ENCODE results near the gene OSBP2.

GRCh38 chr22:30892286-30892685 lies 197.6 kb downstream of the OSBP2 start:
- no peak for TF ChIP-seq POLR2AphosphoS5 (IDR thresholded peaks at IDR 0.05)
- TF ChIP-seq, protein P1, sequence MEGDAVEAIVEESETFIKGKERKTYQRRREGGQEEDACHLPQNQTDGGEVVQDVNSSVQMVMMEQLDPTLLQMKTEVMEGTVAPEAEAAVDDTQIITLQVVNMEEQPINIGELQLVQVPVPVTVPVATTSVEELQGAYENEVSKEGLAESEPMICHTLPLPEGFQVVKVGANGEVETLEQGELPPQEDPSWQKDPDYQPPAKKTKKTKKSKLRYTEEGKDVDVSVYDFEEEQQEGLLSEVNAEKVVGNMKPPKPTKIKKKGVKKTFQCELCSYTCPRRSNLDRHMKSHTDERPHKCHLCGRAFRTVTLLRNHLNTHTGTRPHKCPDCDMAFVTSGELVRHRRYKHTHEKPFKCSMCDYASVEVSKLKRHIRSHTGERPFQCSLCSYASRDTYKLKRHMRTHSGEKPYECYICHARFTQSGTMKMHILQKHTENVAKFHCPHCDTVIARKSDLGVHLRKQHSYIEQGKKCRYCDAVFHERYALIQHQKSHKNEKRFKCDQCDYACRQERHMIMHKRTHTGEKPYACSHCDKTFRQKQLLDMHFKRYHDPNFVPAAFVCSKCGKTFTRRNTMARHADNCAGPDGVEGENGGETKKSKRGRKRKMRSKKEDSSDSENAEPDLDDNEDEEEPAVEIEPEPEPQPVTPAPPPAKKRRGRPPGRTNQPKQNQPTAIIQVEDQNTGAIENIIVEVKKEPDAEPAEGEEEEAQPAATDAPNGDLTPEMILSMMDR (IDR thresholded peaks at IDR 0.05): no peak
- TF ChIP-seq EP300 (IDR thresholded peaks at IDR 0.05): no peak
- no peak for TF ChIP-seq POLR2A (IDR thresholded peaks at IDR 0.05)
